Loucy (cell line): ENCODE data around the gene MZB1.
"Not testable (repeated sequence)": the region's sequence is repeated elsewhere in the genome, so short reads cannot be mapped to it uniquely, and the experiment has no call there.

Source experiments
- H2AFZ ChIP-seq: fragments of 200-600 bp; sonication (generic); 2 replicates; pipeline ENCODE4 v1.6.0; 2016; ENCODE audit warnings: antibody characterized with exemption, mild to moderate bottlenecking, low read length, moderate library complexity
- H3F3A ChIP-seq: fragments of 200-600 bp; 2 replicates; pipeline ENCODE4 v1.6.0; 2016; ENCODE audit warnings: antibody characterized with exemption, low read depth, mild to moderate bottlenecking
- H3K27me3 ChIP-seq: fragments of 200-600 bp; sonication (generic); 2 replicates; pipeline ENCODE4 v1.6.1; 2014; ENCODE audit warnings: low read length, mild to moderate bottlenecking; ENCODE audit not compliant: insufficient read depth, poor library complexity, severe bottlenecking
- H3K36me3 ChIP-seq: fragments of 200-600 bp; sonication (generic); 2 replicates; pipeline ENCODE4 v1.6.1; 2016; ENCODE audit warnings: low read length; ENCODE audit not compliant: insufficient read depth
- H3K4me1 ChIP-seq: fragments of 200-600 bp; sonication (generic); 2 replicates; pipeline ENCODE4 v1.5.1; 2014; ENCODE audit warnings: low read length, mild to moderate bottlenecking; ENCODE audit not compliant: insufficient read depth, poor library complexity, severe bottlenecking
- H3K4me2 ChIP-seq: fragments of 200-600 bp; sonication (generic); 2 replicates; pipeline ENCODE4 v1.6.0; 2014; ENCODE audit warnings: antibody characterized with exemption, low read length, low read depth, mild to moderate bottlenecking; ENCODE audit not compliant: poor library complexity, severe bottlenecking
- H3K4me3 ChIP-seq: fragments of 200-600 bp; sonication (generic); 2 replicates; pipeline ENCODE4 v1.5.1; 2014; ENCODE audit warnings: low read length, mild to moderate bottlenecking, mixed read lengths; ENCODE audit not compliant: poor library complexity, severe bottlenecking
- H3K79me2 ChIP-seq: fragments of 200-600 bp; sonication (generic); 2 replicates; pipeline ENCODE4 v1.6.1; 2014; ENCODE audit warnings: low read length; ENCODE audit not compliant: insufficient read depth
- H3K9ac ChIP-seq: fragments of 200-600 bp; sonication (generic); 2 replicates; pipeline ENCODE4 v1.6.0; 2014; ENCODE audit warnings: mild to moderate bottlenecking, low read depth, low read length, moderate library complexity; ENCODE audit not compliant: poor library complexity, severe bottlenecking
- H3K9me2 ChIP-seq: fragments of 200-600 bp; sonication (generic); replicated peaks from 2 replicates; pipeline ENCODE4 v1.6.1; 2016; ENCODE audit warnings: low read depth, low read length, mixed read lengths
- H3K9me3 ChIP-seq: fragments of 200-600 bp; sonication (generic); 2 replicates; pipeline ENCODE4 v1.6.1; 2014; ENCODE audit warnings: mild to moderate bottlenecking, antibody characterized with exemption, low read length, low read depth; ENCODE audit not compliant: insufficient read depth
- H4K20me1 ChIP-seq: fragments of 200-600 bp; sonication (generic); 2 replicates; pipeline ENCODE4 v1.6.0; 2014; ENCODE audit warnings: antibody characterized with exemption, low read length, mild to moderate bottlenecking; ENCODE audit not compliant: insufficient read depth, poor library complexity, severe bottlenecking
- CTCF ChIP-seq: fragments of 200-600 bp; sonication (generic); conservative IDR thresholded peaks from 2 replicates; pipeline ENCODE4 v1.5.1; 2014; ENCODE audit warnings: mild to moderate bottlenecking, antibody characterized with exemption, low read length
- EZH2phosphoT487 ChIP-seq: fragments of 200-600 bp; IDR thresholded peaks from 2 replicates; pipeline ENCODE4 v1.6.1; 2018; ENCODE audit warnings: antibody characterized with exemption, mild to moderate bottlenecking, moderate library complexity, borderline replicate concordance

The MZB1 gene

GRCh38 chr5:139390639-139391569 is 1.2 kb upstream of the MZB1 start:
- peak overlapping the region; percentile 96 for H3K4me3 ChIP-seq
- peaks cover 8% of the 10 kb centered on the region for H3K27me3 ChIP-seq
- H3K9me3 ChIP-seq = no peaks in the 10 kb centered on the region
- no peak for TF ChIP-seq CTCF
- TF ChIP-seq EZH2phosphoT487 = no peak
- peak overlapping the region; percentile 87 for H3K4me2 ChIP-seq
- H4K20me1 ChIP-seq = peaks cover 30% of the 10 kb centered on the region
- H3K9ac ChIP-seq = peak overlapping the region; percentile 99
- no peaks in the 10 kb centered on the region for H3K9me2 ChIP-seq
- peaks cover 3% of the 10 kb centered on the region; the same call in 1 of the 2 replicates for H3F3A ChIP-seq
- peaks cover 92% of the 10 kb centered on the region for H3K79me2 ChIP-seq
- peaks cover 7% of the 10 kb centered on the region; the same call in 1 of the 2 replicates for H3K36me3 ChIP-seq
- no peak overlapping the region for H2AFZ ChIP-seq
- peaks cover 51% of the 10 kb centered on the region for H3K4me1 ChIP-seq

- H3K4me3 ChIP-seq = peak overlapping the region; percentile 96
- peak overlapping the region; percentile 87 for H3K4me2 ChIP-seq
- H3K36me3 ChIP-seq = peaks cover 7% of the 10 kb centered on the region; the same call in 1 of the 2 replicates
- H3K9me2 ChIP-seq = no peaks in the 10 kb centered on the region
- peaks cover 8% of the 10 kb centered on the region for H3K27me3 ChIP-seq
- peaks cover 3% of the 10 kb centered on the region; the same call in 1 of the 2 replicates for H3F3A ChIP-seq
- TF ChIP-seq EZH2phosphoT487 (no peak), CTCF (0 out of 2 replicates have a peak, but pooled peaks have one; percentile 12)
- peaks cover 85% of the 10 kb centered on the region for H3K79me2 ChIP-seq
- peaks cover 69% of the 10 kb centered on the region for H3K4me1 ChIP-seq
- H4K20me1 ChIP-seq = peaks cover 43% of the 10 kb centered on the region
- H2AFZ ChIP-seq = no peak overlapping the region
- peak overlapping the region; percentile 99 for H3K9ac ChIP-seq
- H3K9me3 ChIP-seq = no peaks in the 10 kb centered on the region
Measured at GRCh38 chr5:139388198-139388821, 1.4 kb downstream of the MZB1 start.

- peak overlapping the region; percentile 87 for H3K4me2 ChIP-seq
- H3K9me3 ChIP-seq = no peaks in the 10 kb centered on the region
- peak overlapping the region; percentile 99 for H3K9ac ChIP-seq
- no peaks in the 10 kb centered on the region for H3K9me2 ChIP-seq
- H2AFZ ChIP-seq = no peak overlapping the region
- H3K79me2 ChIP-seq = peaks cover 82% of the 10 kb centered on the region
- H3K4me1 ChIP-seq = peaks cover 68% of the 10 kb centered on the region
- peaks cover 8% of the 10 kb centered on the region for H3K27me3 ChIP-seq
- H3K4me3 ChIP-seq = peak overlapping the region; percentile 96
- peaks cover 3% of the 10 kb centered on the region; the same call in 1 of the 2 replicates for H3F3A ChIP-seq
- TF ChIP-seq CTCF = no peak
- TF ChIP-seq EZH2phosphoT487 = no peak
- H4K20me1 ChIP-seq = peaks cover 45% of the 10 kb centered on the region
- peaks cover 7% of the 10 kb centered on the region; the same call in 1 of the 2 replicates for H3K36me3 ChIP-seq
Measured at GRCh38 chr5:139387611-139388197, 2.0 kb downstream of the MZB1 start.

- not testable (repeated sequence) for H3K9me3 ChIP-seq, H3K36me3 ChIP-seq, H3K27me3 ChIP-seq, H2AFZ ChIP-seq, H3F3A ChIP-seq, H3K9me2 ChIP-seq
- Histone ChIP-seq H3K4me3 (peak overlapping the region; percentile 96), H4K20me1 (peaks cover 45% of the 10 kb centered on the region), H3K79me2 (peaks cover 77% of the 10 kb centered on the region), H3K4me1 (peaks cover 74% of the 10 kb centered on the region), H3K4me2 (peak overlapping the region; percentile 87), H3K9ac (peak overlapping the region; percentile 99)
Measured at GRCh38 chr5:139386956-139387355, 2.8 kb downstream of the MZB1 start.
